Omental fat pad (tissue), 4 donors: Measurements from ENCODE around the gene WDR20. TPM values are rescaled to one million over a fixed set of nuclear protein-coding genes. Genes with fewer than 3 reads are reported as not detected.
A peak's percentile ranks its signal among the peaks of the same experiment; 100 is the strongest.

Experiments
- ATAC-seq: fragments of 150-250 bp; one replicate; pipeline ENCODE4 v1.9.1; 2016; ENCODE audit warnings: mild to moderate bottlenecking, moderate library complexity; ENCODE audit not compliant: low FRiP score
- DNase-seq: peaks from one replicate; pipeline ENCODE4 v3.0.0-alpha.2; 2019; ENCODE audit warnings: low spot score
- CTCF ChIP-seq, 3 donors: fragments of 450-650 bp; IDR thresholded peaks; one replicate each; pipeline ENCODE4 v1.5.1; 2016 to 2017; ENCODE audit warnings: antibody characterized with exemption in 3 of 3, mild to moderate bottlenecking in 3 of 3, moderate library complexity in 2 of 3
- total RNA-seq, 4 donors: library from RNA; depleted of rRNA; stranded (reverse); fragments of >200 nt; gene quantifications; one replicate each; pipeline ENCODE4 v1.1.0, GENCODE V29; 2016

Gene WDR20
- total RNA-seq, 4 donors from 2014 or later = 20.2 to 26.4 (median 22.0) TPM

GRCh38 chr14:102249981-102250380 lies 110.3 kb downstream of the WDR20 start:
- ATAC-seq (no peak), DNase-seq (no peak)
- TF ChIP-seq CTCF (IDR thresholded peaks at IDR 0.05) = no peak

GRCh38 chr14:102250636-102251035 lies 110.9 kb downstream of the WDR20 start:
- DNase-seq = no peak
- ATAC-seq = no peak
- TF ChIP-seq CTCF (IDR thresholded peaks at IDR 0.05) = no peak

DNA sequence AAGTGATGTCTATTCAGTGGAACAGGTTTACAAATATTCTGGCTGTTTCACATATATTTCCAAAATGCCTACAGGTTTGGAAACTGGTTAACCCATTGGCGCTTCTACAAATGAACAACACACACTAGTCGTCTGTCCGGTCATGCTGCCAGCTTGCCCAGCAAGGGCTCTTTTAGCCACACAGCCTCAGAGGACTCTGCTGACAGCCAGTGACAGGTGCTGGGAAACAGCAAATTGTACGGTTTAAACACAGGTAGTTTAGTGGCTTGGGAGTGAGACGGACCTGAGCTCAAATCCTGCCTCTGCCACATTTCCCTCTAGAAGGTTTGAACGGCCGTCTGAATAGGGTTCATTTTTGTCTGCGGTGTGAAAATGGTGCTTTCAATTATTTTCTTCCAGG lies 111.5 kb downstream of the WDR20 start:
- TF ChIP-seq CTCF (IDR thresholded peaks at IDR 0.05) = no peak
- DNase-seq = no peak
- ATAC-seq = no peak

GRCh38 chr14:102252834-102253801 lies 113.4 kb downstream of the WDR20 start:
- ATAC-seq = no peak
- no peak for DNase-seq
- TF ChIP-seq CTCF (IDR thresholded peaks at IDR 0.05) = no peak

DNA sequence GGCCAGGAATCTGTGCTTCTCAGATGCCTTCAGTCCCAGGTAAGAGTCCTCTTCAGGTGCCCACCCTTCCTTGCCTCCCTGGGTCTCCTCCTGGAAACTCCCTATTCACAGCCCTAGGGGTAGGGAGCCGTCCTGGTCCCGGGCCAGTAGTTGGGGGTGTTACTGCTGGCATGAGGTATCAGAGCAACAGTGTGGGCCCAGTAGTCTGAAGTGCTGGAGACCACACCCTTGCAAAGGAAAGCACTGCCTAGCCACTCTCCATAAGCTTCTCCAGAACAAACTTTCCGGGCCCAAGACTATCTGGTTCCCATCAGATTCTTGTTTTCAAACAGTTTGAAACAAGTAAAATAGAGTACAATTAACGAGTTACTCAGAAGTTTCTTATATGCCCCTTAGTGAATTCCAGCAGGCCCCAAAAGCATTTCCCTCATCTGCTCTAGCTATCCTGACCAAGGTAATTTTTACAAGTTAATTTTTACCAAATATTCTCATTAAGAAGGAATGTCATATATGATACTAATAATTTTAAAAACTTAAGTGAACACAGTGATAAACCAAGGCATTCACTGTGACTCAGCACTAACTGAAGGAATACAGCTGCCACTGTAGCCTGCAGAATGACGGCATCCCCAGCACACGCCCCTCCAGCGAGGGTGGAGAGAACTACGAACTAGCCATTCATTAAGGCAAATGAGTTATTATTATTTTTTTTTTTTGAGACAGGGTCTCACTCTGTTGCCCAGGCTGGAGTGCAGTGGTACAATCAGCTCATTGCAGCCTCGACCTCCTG lies 115.9 kb downstream of the WDR20 start:
- DNase-seq (no peak), ATAC-seq (peak; percentile 66)

DNA sequence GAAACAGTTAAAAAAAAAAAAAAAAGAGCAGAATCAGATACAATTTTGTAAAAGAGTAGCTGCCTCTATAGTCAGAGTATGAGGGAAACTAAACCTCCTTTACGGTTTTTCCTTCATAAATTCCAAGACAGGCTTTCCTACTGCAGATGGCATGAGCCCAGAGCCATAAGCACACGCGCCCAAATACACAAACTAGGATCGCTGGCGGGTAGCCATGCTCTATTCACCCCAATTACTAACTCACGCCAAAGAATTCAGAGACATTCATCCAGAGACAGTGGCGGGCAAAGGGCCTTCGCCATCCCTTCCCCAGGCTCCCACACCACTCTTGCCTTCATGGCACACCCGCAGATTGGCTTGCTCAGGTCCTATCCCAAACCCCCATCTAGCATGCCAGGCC lies 117.0 kb downstream of the WDR20 start:
- no peak for TF ChIP-seq CTCF (IDR thresholded peaks at IDR 0.05)
- ATAC-seq (no peak), DNase-seq (no peak)

More for the DNA sequence above, 115.9 kb downstream of the WDR20 start:
- no peak for TF ChIP-seq CTCF (IDR thresholded peaks at IDR 0.05)
